Globus pallidus (tissue), 1 donor: ENCODE data around the gene RABL2A.
"Not testable (repeated sequence)": the region's sequence is repeated elsewhere in the genome, so short reads cannot be mapped to it uniquely, and the experiment has no call there.

Experiments used
- DNase-seq: peaks from one replicate; pipeline ENCODE4 v3.0.0-alpha.2; 2015; ENCODE audit warnings: low spot score

RABL2A gene

GRCh38 chr2:113609822-113610221, 17.2 kb upstream of the RABL2A start:
- not testable (repeated sequence) for DNase-seq

GRCh38 chr2:113621002-113621401, 6.1 kb upstream of the RABL2A start:
- DNase-seq = not testable (repeated sequence)

GRCh38 chr2:113625906-113626305, 1.2 kb upstream of the RABL2A start:
- not testable (repeated sequence) for DNase-seq

GRCh38 chr2:113632849-113633345, 5.8 kb downstream of the RABL2A start:
- not testable (repeated sequence) for DNase-seq

GRCh38 chr2:113635358-113635757, 8.3 kb downstream of the RABL2A start:
- not testable (repeated sequence) for DNase-seq

- DNase-seq = not testable (repeated sequence)
Observed at GRCh38 chr2:113636226-113636625, 9.2 kb downstream of the RABL2A start.

- not testable (repeated sequence) for DNase-seq
Observed at GRCh38 chr2:113638084-113638483, 11.0 kb downstream of the RABL2A start.

GRCh38 chr2:113646217-113646616, 19.2 kb downstream of the RABL2A start:
- not testable (repeated sequence) for DNase-seq

- DNase-seq = not testable (repeated sequence)
Observed at GRCh38 chr2:113650834-113651815, 24.1 kb downstream of the RABL2A start.

- DNase-seq = not testable (repeated sequence)
Observed at GRCh38 chr2:113652599-113652998, 25.5 kb downstream of the RABL2A start.

- DNase-seq = not testable (repeated sequence)
Observed at GRCh38 chr2:113656031-113656624, 29.1 kb downstream of the RABL2A start.

- DNase-seq = not testable (repeated sequence)
Observed at GRCh38 chr2:113657735-113658134, 30.7 kb downstream of the RABL2A start.

- DNase-seq = not testable (repeated sequence)
Observed at GRCh38 chr2:113663285-113664060, 36.4 kb downstream of the RABL2A start.

GRCh38 chr2:113664761-113665533, 37.9 kb downstream of the RABL2A start:
- not testable (repeated sequence) for DNase-seq

- not testable (repeated sequence) for DNase-seq
Observed at GRCh38 chr2:113669013-113669412, 41.9 kb downstream of the RABL2A start.

GRCh38 chr2:113672326-113672932, 45.4 kb downstream of the RABL2A start:
- DNase-seq = no peak

- DNase-seq = no peak
Observed at GRCh38 chr2:113675875-113676274, 48.8 kb downstream of the RABL2A start.

GRCh38 chr2:113676623-113677266, 49.7 kb downstream of the RABL2A start:
- DNase-seq = no peak

GRCh38 chr2:113677330-113677729, 50.3 kb downstream of the RABL2A start:
- no peak for DNase-seq

GRCh38 chr2:113679457-113679856, 52.4 kb downstream of the RABL2A start:
- no peak for DNase-seq
